CD4-positive, alpha-beta T cell treated with Interferon alpha-2 for 1 hour (primary cell): ENCODE data around the gene TUBB3.

Source experiments
- DNase-seq, 2 donors: peaks; one replicate each; pipeline ENCODE4 v3.0.0-alpha.2; 2020 to 2022

The TUBB3 gene

GRCh38 chr16:89969741-89970410 is 46.7 kb downstream of the TUBB3 start:
- no peak for DNase-seq

- no peak for DNase-seq
Measured at GRCh38 chr16:89971495-89972243, 48.5 kb downstream of the TUBB3 start.

- DNase-seq = peak; percentile 92 to 93
Measured at GRCh38 chr16:89972244-89973234, 49.4 kb downstream of the TUBB3 start.

DNA sequence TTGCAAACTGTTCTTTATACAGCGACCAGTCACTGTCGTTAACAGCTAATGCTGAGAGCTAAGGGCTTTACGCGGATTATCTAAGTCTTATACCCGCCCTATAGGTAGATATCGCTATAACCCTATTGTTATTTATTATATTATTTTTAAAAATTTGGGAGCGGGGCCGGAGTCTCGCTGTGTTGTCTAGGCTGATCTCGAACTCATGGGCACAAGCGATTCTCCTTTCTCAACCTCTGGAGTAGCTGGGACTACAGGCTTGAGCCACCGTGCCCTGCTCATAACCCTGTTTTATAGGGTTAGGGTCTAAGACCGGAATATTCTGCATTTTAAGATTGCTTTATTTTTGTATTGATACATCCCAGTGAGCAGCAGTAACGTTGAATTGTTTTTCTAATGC is 50.1 kb downstream of the TUBB3 start:
- DNase-seq = no peak

GRCh38 chr16:89973654-89974335 is 50.7 kb downstream of the TUBB3 start:
- DNase-seq = no peak

GRCh38 chr16:89974870-89975269 is 51.7 kb downstream of the TUBB3 start:
- DNase-seq = no peak

- no peak for DNase-seq
Measured at GRCh38 chr16:89981414-89981813, 58.3 kb downstream of the TUBB3 start.

DNA sequence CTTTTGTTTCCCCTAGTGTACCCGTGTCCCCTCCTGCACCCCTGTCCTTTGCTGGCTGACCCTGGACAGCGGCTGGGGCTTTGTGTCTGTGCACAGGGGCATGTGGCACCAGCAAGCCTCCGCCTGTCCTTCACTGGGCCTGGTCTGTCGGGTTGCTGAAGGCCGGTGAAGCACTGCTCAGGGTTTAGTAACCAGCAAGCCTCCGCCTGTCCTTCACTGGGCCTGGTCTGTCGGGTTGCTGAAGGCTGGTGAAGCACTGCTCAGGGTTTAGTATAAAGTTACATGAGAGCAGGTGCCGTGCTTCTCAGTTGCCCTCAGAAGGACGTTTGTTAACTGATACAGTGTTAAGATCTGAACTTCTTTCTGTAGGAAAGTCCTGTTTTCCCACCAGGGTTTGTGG is 59.2 kb downstream of the TUBB3 start:
- DNase-seq = no peak

DNA sequence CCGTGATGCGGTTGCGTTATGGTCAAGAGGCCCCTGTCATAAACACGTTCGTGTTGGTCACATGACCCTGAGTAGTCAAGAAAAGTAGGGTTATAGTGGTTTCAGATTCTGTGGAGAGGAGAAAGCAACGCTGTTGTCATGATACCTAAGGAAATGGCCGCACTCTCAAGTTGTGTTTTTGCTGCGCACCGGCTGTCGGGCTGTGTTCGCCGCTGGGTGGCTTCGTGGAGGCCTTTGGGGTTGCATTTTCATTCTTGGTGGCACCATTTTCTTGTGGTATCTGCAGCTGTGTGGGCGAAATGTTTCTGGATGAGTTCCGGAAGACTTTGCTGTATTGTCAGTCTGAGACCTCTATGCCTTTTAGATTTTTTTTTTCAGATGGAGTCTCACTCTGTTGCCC is 60.4 kb downstream of the TUBB3 start:
- no peak for DNase-seq

- no peak for DNase-seq
Measured at GRCh38 chr16:89984216-89984615, 61.1 kb downstream of the TUBB3 start.

GRCh38 chr16:89985219-89985618 is 62.1 kb downstream of the TUBB3 start:
- DNase-seq = no peak
